ENCODE measurements around the gene RAC3. TPM values are rescaled to one million over a fixed set of nuclear protein-coding genes. Genes with fewer than 3 reads are reported as not detected.
A peak's percentile ranks its signal among the peaks of the same experiment; 100 is the strongest.

The RAC3 gene
- total RNA-seq, 2 experiments from 2014 or later: 3.3 to 5.3 TPM

- POLR2A ChIA-PET: interaction anchor here (1.1 to 5.0 kb wide), 6 partner anchors 9 to 77 kb away, joined by 3 to 51 read pairs (median 12); partner anchors contain the start of genes ASPSCR1, DCXR and NOTUM
- peak; percentile 38 to 79 (median 58) for DNase-seq
- Histone ChIP-seq H3K36me3 (ENCODE audit: insufficient read depth, low read length) (peaks cover 11% of the 10 kb centered on the region), H3K9me3 (ENCODE audit: control insufficient read depth in 1 of 2, insufficient read depth in 1 of 2, low read length in 2 of 2) (no peaks in the 10 kb centered on the region), H3K4me1 (ENCODE audit: insufficient read depth, low read length) (peaks cover 47% of the 10 kb centered on the region), H3K4me3 (ENCODE audit: low read length) (peak overlapping the region; percentile 70), H3K27me3 (ENCODE audit: control insufficient read depth in 1 of 2, insufficient read depth in 2 of 2, low read length in 2 of 2) (no peaks in the 10 kb centered on the region), H3K27ac (ENCODE audit: low read depth in 1 of 2, low read length in 2 of 2) (no peak overlapping the region)
- CTCF ChIA-PET: interaction anchor here (1.7 to 6.2 kb wide), 4 partner anchors 9 to 94 kb away, joined by 5 to 174 read pairs (median 11); partner anchors contain the start of genes MAFG, NOTUM and RAC3
- ATAC-seq (ENCODE audit: poor library complexity): no peak
- no peaks in the 10 kb centered on the region for H3K27me3 Mint-ChIP-seq
- intact Hi-C loops (cut with DNase I, micrococcal nuclease): loop anchor here (1.0 to 5.0 kb wide), 2 partner anchors 62 to 149 kb away; partner anchors contain the start of gene ARHGDIA (in 2 of the 2)
- peak; percentile 71 for TF ChIP-seq CTCF (IDR thresholded peaks at IDR 0.05)
- H3K36me3 Mint-ChIP-seq (ENCODE audit: low read depth): peaks cover 5% of the 10 kb centered on the region
- peak overlapping the region; percentile 9 for H3K27ac Mint-ChIP-seq
- H3K4me3 Mint-ChIP-seq: peak overlapping the region; percentile 92
- H3K9me3 Mint-ChIP-seq: no peaks in the 10 kb centered on the region
- peaks cover 21% of the 10 kb centered on the region for H3K4me1 Mint-ChIP-seq (ENCODE audit: low read depth)
Observed at GRCh38 chr17:82021107-82021899, 10.2 kb upstream of the RAC3 start.

- Histone ChIP-seq H3K4me3 (ENCODE audit: low read length) (peak overlapping the region; percentile 70), H3K27ac (ENCODE audit: low read depth in 1 of 2, low read length in 2 of 2) (no peak overlapping the region), H3K9me3 (ENCODE audit: control insufficient read depth in 1 of 2, insufficient read depth in 1 of 2, low read length in 2 of 2) (no peaks in the 10 kb centered on the region), H3K4me1 (ENCODE audit: insufficient read depth, low read length) (peaks cover 47% of the 10 kb centered on the region), H3K27me3 (ENCODE audit: control insufficient read depth in 1 of 2, insufficient read depth in 2 of 2, low read length in 2 of 2) (no peaks in the 10 kb centered on the region), H3K36me3 (ENCODE audit: insufficient read depth, low read length) (peaks cover 11% of the 10 kb centered on the region)
- no peak for TF ChIP-seq CTCF (IDR thresholded peaks at IDR 0.05)
- no peak for DNase-seq
- intact Hi-C loops (cut with DNase I, micrococcal nuclease): loop anchor here (1.0 to 5.0 kb wide), 4 partner anchors 45 to 150 kb away; partner anchors contain the start of genes ARHGDIA (in 2 of the 2), ASPSCR1 (in 1 of the 2) and FASN (in 1 of the 2)
- CTCF ChIA-PET: interaction anchor here (1.7 to 6.2 kb wide), 4 partner anchors 8 to 94 kb away, joined by 5 to 174 read pairs (median 11); partner anchors contain the start of genes MAFG, NOTUM and RAC3
- no peak for ATAC-seq (ENCODE audit: poor library complexity)
- H3K27ac Mint-ChIP-seq: peak overlapping the region; percentile 9
- H3K9me3 Mint-ChIP-seq: no peaks in the 10 kb centered on the region
- H3K4me1 Mint-ChIP-seq (ENCODE audit: low read depth): peaks cover 21% of the 10 kb centered on the region
- POLR2A ChIA-PET: interaction anchor here (1.1 to 5.0 kb wide), 7 partner anchors 9 to 105 kb away, joined by 3 to 51 read pairs (median 12); partner anchors contain the start of genes ASPSCR1, DCXR and NOTUM
- no peaks in the 10 kb centered on the region for H3K27me3 Mint-ChIP-seq
- H3K4me3 Mint-ChIP-seq: peak overlapping the region; percentile 92
- H3K36me3 Mint-ChIP-seq (ENCODE audit: low read depth): peaks cover 5% of the 10 kb centered on the region
Observed at GRCh38 chr17:82021900-82022309, 9.6 kb upstream of the RAC3 start.

GRCh38 chr17:82022310-82022980, 9.0 kb upstream of the RAC3 start, which contains the start of gene CENPX:
CENPX (minus strand) TSS chr17:82022878; CDS start chr17:82022861, 17 bp downstream.
- no peak for DNase-seq
- peaks cover 21% of the 10 kb centered on the region for H3K4me1 Mint-ChIP-seq (ENCODE audit: low read depth)
- peak within 1 kb of the TSS; percentile 71 for H3K4me3 ChIP-seq (ENCODE audit: low read length)
- peaks cover 47% of the 10 kb centered on the region for H3K4me1 ChIP-seq (ENCODE audit: insufficient read depth, low read length)
- no peaks in the 10 kb centered on the region for H3K9me3 Mint-ChIP-seq
- H3K27ac Mint-ChIP-seq: peak within 1 kb of the TSS; percentile 69
- ChIA-PET POLR2A (interaction anchor here (0.7 to 5.0 kb wide), 14 partner anchors 10 to 339 kb away, joined by 3 to 51 read pairs (median 4); partner anchors contain the start of genes ARL16, ASPSCR1, DCXR and HGS), CTCF (interaction anchor here (0.6 to 6.2 kb wide), 5 partner anchors 15 to 145 kb away, joined by 4 to 174 read pairs (median 8); partner anchors contain the start of genes DCXR, MAFG and NOTUM)
- no peak for ATAC-seq (ENCODE audit: poor library complexity)
- peak within 1 kb of the TSS; percentile 92 for H3K4me3 Mint-ChIP-seq
- no peak for TF ChIP-seq CTCF (IDR thresholded peaks at IDR 0.05)
- intact Hi-C loops (cut with DNase I, micrococcal nuclease): loop anchor here (1.0 to 5.0 kb wide), 3 partner anchors 45 to 150 kb away; partner anchors contain the start of genes ARHGDIA (in 2 of the 2), ASPSCR1 (in 1 of the 2) and FASN (in 1 of the 2)
- no peaks in the 10 kb centered on the region for H3K9me3 ChIP-seq (ENCODE audit: control insufficient read depth in 1 of 2, insufficient read depth in 1 of 2, low read length in 2 of 2)
- peaks cover 11% of the 10 kb centered on the region for H3K36me3 ChIP-seq (ENCODE audit: insufficient read depth, low read length)
- no peaks in the 10 kb centered on the region for H3K27me3 Mint-ChIP-seq
- H3K36me3 Mint-ChIP-seq (ENCODE audit: low read depth): peaks cover 5% of the 10 kb centered on the region
- no peaks in the 10 kb centered on the region for H3K27me3 ChIP-seq (ENCODE audit: control insufficient read depth in 1 of 2, insufficient read depth in 2 of 2, low read length in 2 of 2)
- peak within 1 kb of the TSS in 1 of 2 donors; percentile 46 for H3K27ac ChIP-seq (ENCODE audit: low read depth in 1 of 2, low read length in 2 of 2)

Data from CD4-positive, alpha-beta T cell (primary cell).